T-cell (primary cell): ENCODE results near the gene NAXD. TPM values are rescaled to one million over a fixed set of nuclear protein-coding genes. Genes with fewer than 3 reads are reported as not detected.

ENCODE experiments used
- total RNA-seq, 35 experiments: library from RNA in 6 of 35; stranded (reverse) in 6 of 35; fragments of 120-200 nt in 1 of 35; gene quantifications; one replicate each; pipeline versions ENCODE4 v1.2.1 to v1.2.4 and lab custom pipeline; 2013 to 2026

NAXD gene
- total RNA-seq, 5 donors from 2014 or later (not counting 1 experiment from before 2014, with no cell fraction given): 22.2 to 34.3 (median 29.2) TPM

Other genes starting within 250 kb of the NAXD start
- 1 to 10 TPM in 4 of 5 donors, under 1 TPM in 1; 0.47 to 3.1 (median 2.1) TPM for gene RAB20, start 53.8 kb upstream of the NAXD start, total RNA-seq
- 100 to 1,000 TPM in 1 of 5 donors, 10 to 100 TPM in 4; 74.2 to 102 (median 85.4) TPM for gene CARS2, start 90.6 kb downstream of the NAXD start, total RNA-seq
- gene ING1, start 98.2 kb downstream of the NAXD start, total RNA-seq: 10 to 100 TPM in 4 of 5 donors, 1 to 10 TPM in 1; 9.9 to 29.4 (median 25.8) TPM